T-helper 1 cell treated with Interleukin-12 subunit alpha and Interleukin-12 subunit beta and Interleukin-4 antibody, amounts not matched to agents 30 μg/mL and 1 μg/mL, for 36 hours (primary cell): Measurements from ENCODE around the gene PBOV1.

ENCODE experiments used
- H3K27ac Mint-ChIP-seq: one replicate; pipeline ENCODE4 v1.8.0; 2021; ENCODE audit warnings: mild to moderate bottlenecking, mixed read lengths
- H3K27me3 Mint-ChIP-seq: one replicate; pipeline ENCODE4 v1.8.0; 2021; ENCODE audit warnings: low read depth, mixed read lengths
- H3K36me3 Mint-ChIP-seq: one replicate; pipeline ENCODE4 v1.8.0; 2021; ENCODE audit warnings: low read depth, mixed read lengths
- H3K4me1 Mint-ChIP-seq: one replicate; pipeline ENCODE4 v1.8.0; 2021; ENCODE audit warnings: low read depth, mixed read lengths
- H3K4me3 Mint-ChIP-seq: one replicate; pipeline ENCODE4 v1.8.0; 2021; ENCODE audit warnings: mild to moderate bottlenecking, moderate library complexity, mixed read lengths
- H3K9me3 Mint-ChIP-seq: one replicate; pipeline ENCODE4 v1.8.0; 2021; ENCODE audit warnings: mixed read lengths

The PBOV1 gene

GRCh38 chr6:138218449-138218848 is at the start of gene PBOV1:
TSS of gene PBOV1 (minus strand) at chr6:138218491. CDS start at chr6:138218395, 96 bp downstream.
- Mint-ChIP-seq H3K4me3 (no peak within 1 kb of the TSS), H3K9me3 (no peaks in the 10 kb centered on the region), H3K4me1 (no peaks in the 10 kb centered on the region)

GRCh38 chr6:138266095-138266494 is 47.8 kb upstream of the PBOV1 start:
- Mint-ChIP-seq H3K36me3 (no peaks in the 10 kb centered on the region), H3K4me3 (no peak overlapping the region), H3K4me1 (no peaks in the 10 kb centered on the region), H3K9me3 (no peaks in the 10 kb centered on the region), H3K27ac (no peak overlapping the region), H3K27me3 (peaks cover 10% of the 10 kb centered on the region)

More at GRCh38 chr6:138218449-138218848, at the start of gene PBOV1:
- no peak within 1 kb of the TSS for H3K27ac Mint-ChIP-seq
- H3K36me3 Mint-ChIP-seq, result no peaks in the 10 kb centered on the region
- H3K27me3 Mint-ChIP-seq, result peaks cover 28% of the 10 kb centered on the region

GRCh38 chr6:138264372-138264880 is 46.1 kb upstream of the PBOV1 start:
- Mint-ChIP-seq H3K9me3 (no peaks in the 10 kb centered on the region), H3K4me3 (no peak overlapping the region), H3K36me3 (no peaks in the 10 kb centered on the region), H3K4me1 (no peaks in the 10 kb centered on the region), H3K27me3 (peaks cover 18% of the 10 kb centered on the region), H3K27ac (no peak overlapping the region)

GRCh38 chr6:138263963-138264362 is 45.7 kb upstream of the PBOV1 start:
- Mint-ChIP-seq H3K27me3 (peaks cover 18% of the 10 kb centered on the region), H3K36me3 (no peaks in the 10 kb centered on the region), H3K4me1 (no peaks in the 10 kb centered on the region), H3K9me3 (no peaks in the 10 kb centered on the region), H3K4me3 (no peak overlapping the region), H3K27ac (no peak overlapping the region)

- Mint-ChIP-seq H3K27ac (no peak overlapping the region), H3K27me3 (peaks cover 12% of the 10 kb centered on the region), H3K4me1 (no peaks in the 10 kb centered on the region), H3K36me3 (no peaks in the 10 kb centered on the region), H3K9me3 (no peaks in the 10 kb centered on the region), H3K4me3 (no peak overlapping the region)
These were observed 43.0 kb upstream of the PBOV1 start for GRCh38 chr6:138261116-138261780.

GRCh38 chr6:138258991-138259390 is 40.7 kb upstream of the PBOV1 start:
- Mint-ChIP-seq H3K4me1 (no peaks in the 10 kb centered on the region), H3K36me3 (no peaks in the 10 kb centered on the region), H3K27ac (no peak overlapping the region), H3K4me3 (no peak overlapping the region), H3K27me3 (peaks cover 8% of the 10 kb centered on the region), H3K9me3 (no peaks in the 10 kb centered on the region)

GRCh38 chr6:138258197-138258596 is 39.9 kb upstream of the PBOV1 start:
- peaks cover 8% of the 10 kb centered on the region for H3K27me3 Mint-ChIP-seq
- no peaks in the 10 kb centered on the region for H3K4me1 Mint-ChIP-seq
- H3K9me3 Mint-ChIP-seq, result no peaks in the 10 kb centered on the region
- H3K36me3 Mint-ChIP-seq, result no peaks in the 10 kb centered on the region
- no peak overlapping the region for H3K27ac Mint-ChIP-seq
- H3K4me3 Mint-ChIP-seq, result no peak overlapping the region

- Mint-ChIP-seq H3K27me3 (peaks cover 8% of the 10 kb centered on the region), H3K27ac (no peak overlapping the region), H3K4me3 (no peak overlapping the region), H3K36me3 (no peaks in the 10 kb centered on the region), H3K4me1 (no peaks in the 10 kb centered on the region), H3K9me3 (no peaks in the 10 kb centered on the region)
These were observed 39.3 kb upstream of the PBOV1 start for GRCh38 chr6:138257638-138258040.

GRCh38 chr6:138255443-138255842 is 37.2 kb upstream of the PBOV1 start:
- Mint-ChIP-seq H3K36me3 (no peaks in the 10 kb centered on the region), H3K27ac (no peak overlapping the region), H3K4me1 (no peaks in the 10 kb centered on the region), H3K9me3 (no peaks in the 10 kb centered on the region), H3K4me3 (no peak overlapping the region), H3K27me3 (peaks cover 8% of the 10 kb centered on the region)

- H3K4me1 Mint-ChIP-seq, result no peaks in the 10 kb centered on the region
- H3K27me3 Mint-ChIP-seq, result peaks cover 6% of the 10 kb centered on the region
- H3K9me3 Mint-ChIP-seq, result no peaks in the 10 kb centered on the region
- no peak overlapping the region for H3K4me3 Mint-ChIP-seq
- no peak overlapping the region for H3K27ac Mint-ChIP-seq
- H3K36me3 Mint-ChIP-seq, result no peaks in the 10 kb centered on the region
These were observed 35.4 kb upstream of the PBOV1 start for GRCh38 chr6:138253731-138254130.

- H3K27me3 Mint-ChIP-seq, result peaks cover 6% of the 10 kb centered on the region
- H3K9me3 Mint-ChIP-seq, result no peaks in the 10 kb centered on the region
- no peak overlapping the region for H3K27ac Mint-ChIP-seq
- H3K36me3 Mint-ChIP-seq, result no peaks in the 10 kb centered on the region
- no peaks in the 10 kb centered on the region for H3K4me1 Mint-ChIP-seq
- no peak overlapping the region for H3K4me3 Mint-ChIP-seq
These were observed 32.4 kb upstream of the PBOV1 start for GRCh38 chr6:138250513-138251247.

- Mint-ChIP-seq H3K9me3 (no peaks in the 10 kb centered on the region), H3K4me3 (no peak overlapping the region), H3K27me3 (peaks cover 6% of the 10 kb centered on the region), H3K4me1 (no peaks in the 10 kb centered on the region), H3K36me3 (no peaks in the 10 kb centered on the region), H3K27ac (no peak overlapping the region)
These were observed 31.8 kb upstream of the PBOV1 start for GRCh38 chr6:138250053-138250452.

GRCh38 chr6:138248878-138249277 is 30.6 kb upstream of the PBOV1 start:
- Mint-ChIP-seq H3K36me3 (no peaks in the 10 kb centered on the region), H3K27ac (no peak overlapping the region), H3K9me3 (no peaks in the 10 kb centered on the region), H3K4me1 (no peaks in the 10 kb centered on the region), H3K4me3 (no peak overlapping the region), H3K27me3 (peaks cover 6% of the 10 kb centered on the region)

- Mint-ChIP-seq H3K27ac (no peak overlapping the region), H3K4me1 (no peaks in the 10 kb centered on the region), H3K9me3 (no peaks in the 10 kb centered on the region), H3K27me3 (peaks cover 6% of the 10 kb centered on the region), H3K36me3 (no peaks in the 10 kb centered on the region), H3K4me3 (no peak overlapping the region)
These were observed 29.7 kb upstream of the PBOV1 start for GRCh38 chr6:138248011-138248410.
